Activated T-cell treated with anti-CD3 and anti-CD28 coated beads for 48 hours (primary cell): ENCODE results near the gene CCDC183.
A peak's percentile ranks its signal among the peaks of the same experiment; 100 is the strongest.
"Not testable (repeated sequence)": the region's sequence is repeated elsewhere in the genome, so short reads cannot be mapped to it uniquely, and the experiment has no call there.

Source experiments
- DNase-seq: peaks from one replicate; pipeline ENCODE4 v3.0.0-alpha.2; 2020; ENCODE audit warnings: low read depth

The CCDC183 gene

GRCh38 chr9:136802321-136802720 is 6.2 kb downstream of the CCDC183 start:
- no peak for DNase-seq

DNA sequence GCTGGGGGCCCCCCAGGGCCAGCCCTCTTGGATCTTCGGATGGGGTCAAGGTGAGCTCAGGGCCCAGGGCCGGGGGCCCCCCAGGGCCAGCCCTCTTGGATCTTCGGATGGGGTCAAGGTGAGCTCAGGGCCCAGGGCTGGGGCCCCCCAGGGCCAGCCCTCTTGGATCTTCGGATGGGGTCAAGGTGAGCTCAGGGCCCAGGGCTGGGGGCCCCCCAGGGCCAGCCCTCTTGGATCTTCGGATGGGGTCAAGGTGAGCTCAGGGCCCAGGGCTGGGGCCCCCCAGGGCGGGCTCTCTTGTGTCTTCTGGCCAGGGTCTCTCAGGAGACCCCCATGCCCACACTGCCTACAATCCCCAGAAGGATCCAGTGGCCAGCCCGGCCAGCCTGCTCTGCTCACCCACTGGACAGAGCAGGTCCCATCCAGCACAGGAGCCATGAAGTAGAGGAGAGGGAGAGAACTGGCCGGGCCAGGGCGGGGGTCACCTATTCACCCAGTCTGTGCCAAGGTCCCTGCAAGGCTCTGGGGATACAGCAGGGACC is 6.9 kb downstream of the CCDC183 start:
- DNase-seq: not testable (repeated sequence)

- DNase-seq: no peak
Observed at GRCh38 chr9:136803551-136804508, 7.7 kb downstream of the CCDC183 start.

GRCh38 chr9:136804509-136805206 is 8.5 kb downstream of the CCDC183 start:
- DNase-seq: no peak

GRCh38 chr9:136805207-136805740 is 9.1 kb downstream of the CCDC183 start:
- DNase-seq: no peak

GRCh38 chr9:136806067-136806466 is 9.9 kb downstream of the CCDC183 start:
- no peak for DNase-seq

DNA sequence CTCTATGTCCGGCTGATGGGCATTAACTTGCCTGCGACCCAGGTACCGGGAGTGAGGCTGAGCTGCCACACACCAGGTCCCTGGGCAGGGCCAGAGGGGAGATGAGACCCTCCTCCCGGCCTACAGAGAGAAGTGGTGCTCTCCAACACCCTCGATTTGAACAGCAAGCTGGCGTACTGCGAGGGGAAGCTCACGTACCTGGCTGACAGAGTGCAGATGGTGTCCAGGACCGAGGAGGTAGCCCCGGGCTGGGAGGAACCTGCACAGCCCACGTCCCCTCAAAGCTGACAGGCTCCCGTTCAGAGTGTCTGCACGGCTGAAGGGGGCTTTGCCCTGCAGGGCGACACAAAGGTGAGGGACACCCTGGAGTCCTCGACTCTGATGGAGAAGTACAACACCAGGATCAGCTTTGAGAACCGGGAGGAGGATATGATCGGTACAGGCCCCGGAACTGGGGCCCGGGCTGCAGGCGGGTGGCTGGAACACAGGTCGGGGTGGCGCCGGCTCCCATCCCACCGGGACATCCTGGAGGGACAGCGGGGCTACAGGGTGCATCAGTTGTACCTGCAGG is 10.6 kb downstream of the CCDC183 start:
- no peak for DNase-seq

GRCh38 chr9:136807281-136808074 is 11.3 kb downstream of the CCDC183 start, which contains the start of gene RABL6:
Gene RABL6, plus strand, starts transcription at chr9:136807948. Its CDS starts 249 bp downstream, at chr9:136808197.
- DNase-seq: peak; percentile 81

DNA sequence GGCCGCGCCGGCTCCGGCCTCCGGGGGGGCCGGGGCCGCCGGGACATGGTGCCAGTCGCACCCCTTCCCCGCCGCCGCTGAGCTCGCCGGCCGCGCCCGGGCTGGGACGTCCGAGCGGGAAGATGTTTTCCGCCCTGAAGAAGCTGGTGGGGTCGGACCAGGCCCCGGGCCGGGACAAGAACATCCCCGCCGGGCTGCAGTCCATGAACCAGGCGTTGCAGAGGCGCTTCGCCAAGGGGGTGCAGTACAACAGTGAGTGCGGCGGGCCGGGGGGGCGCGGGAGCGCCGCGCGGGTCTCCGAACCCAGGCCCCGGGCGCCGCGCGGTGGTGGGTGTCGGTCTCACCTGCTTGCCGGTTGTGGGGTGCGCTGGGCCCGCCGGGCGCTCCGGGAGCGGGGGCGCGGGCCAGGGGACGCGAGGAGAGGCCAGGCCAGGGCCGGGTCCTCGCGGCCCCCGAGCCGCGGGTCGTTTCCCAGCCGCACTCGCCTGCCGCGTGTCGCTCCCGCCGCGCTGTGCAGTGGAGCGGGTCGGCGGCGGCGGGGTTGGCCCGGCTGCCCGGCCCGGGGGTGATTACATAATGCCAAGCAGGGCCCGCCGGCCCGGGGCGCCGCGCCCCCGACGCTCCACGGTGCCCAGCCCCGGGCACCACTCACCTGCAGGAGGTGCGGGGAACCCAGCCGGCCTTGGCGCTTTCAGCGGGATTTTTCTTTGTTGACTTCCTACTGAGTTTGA is 12.1 kb downstream of the CCDC183 start:
- DNase-seq: peak; percentile 34

GRCh38 chr9:136808806-136809158 is 12.6 kb downstream of the CCDC183 start:
- DNase-seq: no peak

DNA sequence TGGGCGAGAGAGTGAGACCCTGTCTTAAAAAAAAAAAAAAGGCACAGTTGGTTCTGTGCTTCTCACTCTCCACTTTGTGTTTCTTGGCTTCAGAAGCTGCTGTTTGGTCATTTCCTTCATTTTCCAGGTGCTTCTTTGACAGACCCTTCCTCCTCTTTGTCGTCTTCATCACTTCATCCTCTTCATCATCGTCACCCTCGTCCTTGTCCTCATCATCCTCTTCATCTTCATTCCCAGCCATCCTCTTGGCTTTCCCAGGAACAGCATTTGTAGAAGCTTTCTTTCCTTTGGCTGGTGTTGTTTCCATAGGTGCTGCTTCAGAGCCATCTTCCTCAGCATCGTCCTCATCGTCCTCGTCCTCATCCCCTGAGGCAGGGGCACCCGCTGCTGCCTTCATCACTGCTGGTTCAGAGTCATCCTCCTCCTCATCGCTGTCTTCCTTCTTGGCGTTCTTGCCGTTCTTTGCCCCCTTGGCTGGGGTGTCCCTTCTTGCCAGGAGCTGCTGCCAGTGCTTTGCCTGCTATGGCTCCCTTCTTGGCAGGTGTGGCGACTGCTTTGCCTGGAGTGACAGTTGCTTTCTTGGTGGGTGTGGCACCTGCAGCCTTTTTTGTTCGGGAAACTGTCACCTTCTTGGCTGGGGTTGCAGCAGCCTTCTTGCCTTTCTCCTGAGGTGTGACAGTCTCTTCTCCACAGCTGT is 18.7 kb downstream of the CCDC183 start:
- DNase-seq: no peak

- DNase-seq: no peak
Observed at GRCh38 chr9:136815422-136815782, 19.3 kb downstream of the CCDC183 start.

GRCh38 chr9:136820971-136821825 is 25.1 kb downstream of the CCDC183 start:
- DNase-seq: no peak

GRCh38 chr9:136821826-136822544 is 25.8 kb downstream of the CCDC183 start:
- no peak for DNase-seq

DNA sequence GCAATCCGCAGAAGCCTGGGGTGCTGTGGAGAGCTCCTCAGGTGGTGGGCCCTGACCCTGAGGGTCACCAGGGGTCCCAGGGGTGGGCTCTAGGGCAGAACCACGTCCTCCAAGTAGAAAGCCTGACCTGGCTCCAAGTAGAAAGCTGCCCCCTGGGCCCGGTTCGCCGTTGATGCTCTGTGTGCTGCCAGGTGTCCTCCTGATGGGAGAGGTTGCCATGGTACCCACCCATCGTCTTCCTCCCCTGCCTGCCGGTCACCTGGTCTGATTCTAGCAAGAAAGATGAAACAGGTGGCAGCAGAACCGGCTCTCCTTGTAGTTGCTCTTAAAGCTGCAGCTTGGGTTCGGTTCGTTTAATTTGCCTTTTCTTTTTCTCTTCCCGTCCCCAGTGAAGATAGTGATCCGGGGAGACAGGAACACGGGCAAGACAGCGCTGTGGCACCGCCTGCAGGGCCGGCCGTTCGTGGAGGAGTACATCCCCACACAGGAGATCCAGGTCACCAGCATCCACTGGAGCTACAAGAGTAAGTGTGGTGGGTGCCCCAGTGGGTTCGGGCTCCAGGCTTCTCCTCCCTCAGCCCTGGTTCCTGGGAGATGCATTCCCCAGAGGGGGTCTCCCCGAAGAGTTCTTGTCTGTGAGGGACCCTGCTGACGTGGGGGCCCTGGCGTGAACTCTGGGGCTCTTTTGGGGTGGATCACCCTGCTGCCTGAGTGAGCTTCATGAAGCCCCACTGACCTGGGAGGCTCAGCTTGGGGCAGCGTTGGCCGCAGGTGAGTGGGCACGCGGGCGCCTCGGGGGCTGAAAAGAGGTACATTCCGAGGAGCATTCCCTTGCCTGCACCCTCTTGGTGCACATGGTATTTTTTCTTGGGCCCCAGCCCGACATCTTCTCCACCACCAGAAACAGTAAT is 27.3 kb downstream of the CCDC183 start:
- DNase-seq: no peak

DNA sequence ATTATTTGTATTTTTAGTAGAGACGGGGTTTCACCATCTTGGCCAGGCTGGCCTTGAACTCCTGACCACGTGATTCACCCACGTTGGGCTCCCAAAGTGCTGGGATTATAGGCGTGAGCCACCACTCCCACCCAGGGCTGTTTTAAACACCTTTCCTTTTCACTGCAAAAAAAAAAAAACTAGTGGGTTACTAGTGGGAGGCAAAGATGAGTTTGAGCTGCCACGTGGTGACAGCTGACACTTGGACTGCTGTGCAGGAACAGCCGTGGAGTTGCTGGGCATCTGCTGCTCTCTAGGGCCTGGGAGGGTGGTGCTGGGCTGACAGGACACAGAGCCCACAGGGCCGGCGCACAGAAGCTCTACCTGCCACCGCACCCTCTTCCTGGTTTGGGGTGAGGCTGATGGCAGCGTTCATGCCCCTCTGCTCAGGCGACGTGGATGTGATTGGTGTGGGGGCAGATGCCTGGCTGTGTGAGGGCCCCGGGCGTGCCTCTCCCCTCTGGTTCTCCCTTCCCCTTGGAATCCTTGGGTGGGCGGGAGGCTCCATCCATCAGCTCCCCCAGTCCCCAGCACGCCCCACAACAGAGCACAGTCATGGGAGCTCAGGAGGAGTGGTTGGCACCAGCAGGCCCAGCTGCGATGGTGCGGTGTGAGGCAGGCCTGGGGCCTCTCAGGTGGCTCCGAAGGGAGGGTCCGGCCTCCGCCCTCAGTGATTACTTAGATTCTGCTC is 28.5 kb downstream of the CCDC183 start:
- no peak for DNase-seq
